DMS53 treated with DMSO at 0.1 percent for 48 hours (cell line): ENCODE results near the gene CNOT4.
"Not testable (repeated sequence)": the region's sequence is repeated elsewhere in the genome, so short reads cannot be mapped to it uniquely, and the experiment has no call there.

Source experiments
- DNase-seq: peaks from one replicate; lab custom pipeline; 2025; ENCODE audit not compliant: unreplicated experiment; lab: John Stamatoyannopoulos, UW

Gene CNOT4

DNA sequence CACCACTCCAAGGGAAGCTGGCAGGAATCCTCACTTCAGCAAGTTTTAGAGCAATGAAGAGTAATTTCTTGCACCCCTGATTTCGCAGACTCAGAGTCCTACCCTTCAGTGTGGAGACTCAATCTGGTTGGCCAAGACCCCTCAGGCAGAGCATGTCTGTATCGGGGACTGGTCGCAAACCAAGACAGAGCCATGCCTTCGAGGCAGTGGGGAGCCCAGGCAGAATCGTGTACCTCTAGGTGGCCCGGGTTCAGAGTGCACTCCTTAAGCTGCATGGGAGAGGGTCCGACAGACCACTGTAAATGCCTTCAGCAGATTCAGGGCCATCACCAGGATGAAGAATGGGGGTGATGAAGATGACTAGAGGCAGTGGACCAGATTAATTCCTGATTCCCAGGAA is 181.4 kb downstream of the CNOT4 start:
- no peak for DNase-seq

DNA sequence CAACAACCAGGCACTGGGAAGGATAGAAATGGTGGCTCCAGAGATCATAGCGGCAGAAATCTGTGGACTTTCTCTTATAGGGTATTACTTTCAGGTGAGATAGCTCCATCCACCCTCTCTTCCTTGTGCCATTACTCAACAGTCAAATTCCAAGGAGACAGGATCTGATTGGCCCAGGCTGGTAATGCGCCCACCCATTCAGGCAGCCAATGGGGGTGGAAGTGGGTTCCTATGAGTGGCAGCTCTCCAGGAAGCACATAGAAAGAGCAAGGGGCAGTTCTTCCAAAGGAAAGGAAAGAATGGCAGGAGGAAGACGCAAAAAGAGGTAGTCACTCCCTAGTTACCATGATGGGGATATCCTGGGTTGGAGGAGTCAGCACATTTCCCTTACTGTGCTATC is 181.8 kb downstream of the CNOT4 start:
- no peak for DNase-seq

DNA sequence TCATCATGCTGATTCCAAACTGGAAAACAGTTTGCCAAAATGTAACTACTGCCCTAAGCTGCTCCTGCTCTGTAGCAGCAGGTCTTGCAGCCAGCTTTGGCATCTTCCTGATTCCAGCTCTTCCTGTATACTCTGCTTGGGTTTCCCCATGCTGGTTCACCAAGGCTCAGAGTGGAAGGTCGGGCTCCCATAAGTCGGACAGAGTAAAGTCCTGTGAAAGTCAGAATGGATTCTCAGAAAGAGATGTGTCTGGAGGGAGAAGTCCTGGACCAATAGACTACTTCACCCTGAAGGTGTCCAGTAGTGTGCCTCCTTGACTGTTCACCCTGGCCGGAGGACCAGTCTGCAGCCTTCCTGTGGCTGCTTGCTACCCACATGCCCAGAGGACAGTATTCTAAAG is 182.4 kb downstream of the CNOT4 start:
- DNase-seq: no peak

DNA sequence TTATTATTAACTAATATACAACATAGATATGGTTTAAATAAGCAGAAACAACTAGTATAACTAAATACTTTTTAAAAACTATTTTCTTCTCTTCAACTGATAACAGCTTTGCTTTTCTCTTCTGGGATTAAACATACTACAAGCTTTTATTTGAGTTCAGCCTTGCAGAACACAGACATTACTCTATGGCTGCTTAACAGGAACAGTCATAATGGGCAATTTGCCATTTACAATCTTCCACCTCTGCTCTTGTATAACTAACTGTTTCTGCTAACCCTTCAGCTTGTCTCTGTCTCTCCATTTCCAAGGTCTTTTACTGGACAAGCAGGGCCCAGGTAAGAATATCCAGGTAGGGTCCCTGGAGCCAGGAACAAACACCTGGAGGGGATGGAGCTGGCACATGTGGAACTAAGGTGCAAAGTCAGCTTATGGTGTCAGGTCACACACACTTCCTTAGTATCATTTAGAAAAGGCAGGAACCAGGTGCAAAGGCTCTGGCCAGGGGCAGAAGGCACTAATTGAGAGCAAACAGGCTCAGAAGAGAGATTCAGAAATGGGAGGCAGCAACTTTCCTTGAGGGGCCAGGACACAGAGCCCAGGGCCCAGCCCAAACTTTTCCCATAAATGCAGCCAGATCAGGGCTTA is 183.1 kb downstream of the CNOT4 start:
- DNase-seq: peak; percentile 67

DNA sequence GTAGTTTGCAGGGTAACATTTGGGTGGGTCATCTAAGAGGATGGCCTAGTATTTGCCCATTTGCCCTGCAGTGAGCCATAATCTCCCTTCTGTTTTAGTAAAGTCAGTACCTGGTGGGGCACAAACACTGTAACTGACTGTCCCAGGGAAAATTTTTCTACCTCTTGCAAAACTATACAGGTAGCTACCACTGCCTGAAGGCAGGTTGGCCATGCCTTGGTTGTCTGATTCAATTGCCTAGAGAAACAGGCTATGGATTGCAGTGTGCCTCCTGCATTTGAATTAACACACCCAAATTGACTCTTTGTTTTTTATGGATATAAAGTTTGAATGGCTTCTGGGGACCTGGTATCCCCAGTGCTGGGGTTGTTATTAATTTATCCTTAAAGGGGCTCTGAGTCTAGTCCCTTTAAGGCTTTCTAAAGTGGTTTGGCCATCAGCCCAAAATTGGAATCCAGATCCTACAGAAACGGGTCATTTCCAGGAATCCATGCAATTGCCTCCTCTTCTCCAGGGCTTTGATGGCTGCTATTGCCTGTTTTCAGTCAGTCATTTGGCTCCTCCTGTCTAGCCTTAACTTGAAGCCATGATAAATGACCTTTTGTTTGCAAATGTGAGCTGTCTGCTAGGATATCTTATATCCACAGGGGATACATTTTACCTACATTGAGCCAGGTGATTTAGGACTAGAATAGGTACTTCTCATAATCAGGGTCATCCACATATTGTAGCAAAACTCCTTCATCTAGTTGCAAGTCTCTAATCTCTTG is 187.1 kb downstream of the CNOT4 start:
- no peak for DNase-seq

DNA sequence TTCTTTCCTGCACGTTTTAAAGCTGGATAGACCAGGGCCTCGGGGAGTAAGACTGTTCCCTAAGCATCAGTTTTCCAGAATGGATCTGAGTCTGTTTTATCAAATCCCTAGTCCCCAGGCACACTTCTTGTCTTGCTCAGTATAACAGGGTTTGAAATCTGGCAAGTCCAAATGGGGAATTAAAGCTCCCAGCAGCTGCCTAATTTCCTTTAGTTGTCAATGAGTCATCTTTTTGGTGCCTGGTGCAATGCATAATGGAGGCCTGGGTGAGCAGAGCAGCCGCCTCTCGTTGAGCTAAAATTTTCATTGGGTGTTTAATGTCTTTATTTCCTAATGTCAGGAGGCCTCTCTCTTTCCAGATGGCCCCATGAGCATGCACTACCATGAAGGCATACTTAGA is 188.3 kb downstream of the CNOT4 start:
- DNase-seq: no peak

DNA sequence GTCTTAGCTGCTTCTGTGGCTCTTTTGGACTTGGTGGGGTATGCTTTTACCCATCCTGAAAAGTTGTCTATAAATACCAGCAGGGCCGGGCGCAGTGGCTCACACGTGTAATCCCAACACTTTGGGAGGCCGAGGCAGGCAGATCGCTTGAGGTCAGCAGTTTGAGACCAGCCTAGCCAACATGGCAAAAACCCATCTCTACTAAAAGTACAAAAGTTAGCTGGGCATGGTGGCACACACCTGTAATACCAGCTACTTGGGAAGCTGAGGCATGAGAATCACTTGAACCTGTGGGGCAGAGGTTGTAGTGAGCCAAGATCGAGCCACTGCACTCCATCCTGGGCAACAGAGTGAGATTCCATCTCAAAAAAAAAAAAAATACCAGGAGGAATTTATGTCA is 188.9 kb downstream of the CNOT4 start:
- DNase-seq: not testable (repeated sequence)

DNA sequence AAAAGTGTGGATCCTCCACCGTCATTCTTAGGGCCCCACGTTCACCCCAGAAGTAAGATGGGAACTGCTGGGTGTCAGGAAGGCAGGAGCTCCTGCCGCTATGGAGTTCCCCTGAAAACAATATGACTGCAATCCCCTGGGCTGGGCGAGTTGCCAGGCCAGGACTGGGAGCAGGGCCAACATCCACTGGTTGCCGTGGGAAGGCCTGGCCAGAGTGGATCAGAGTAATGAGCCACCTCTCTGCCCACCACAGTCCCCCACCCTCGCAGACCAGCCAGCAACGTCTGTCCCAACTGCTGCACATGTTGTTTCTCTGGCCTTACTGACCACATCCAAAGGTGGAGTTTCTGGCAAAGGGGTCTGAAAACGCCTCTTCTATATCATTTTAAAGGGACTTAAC is 189.6 kb downstream of the CNOT4 start:
- peak; percentile 28 for DNase-seq

DNA sequence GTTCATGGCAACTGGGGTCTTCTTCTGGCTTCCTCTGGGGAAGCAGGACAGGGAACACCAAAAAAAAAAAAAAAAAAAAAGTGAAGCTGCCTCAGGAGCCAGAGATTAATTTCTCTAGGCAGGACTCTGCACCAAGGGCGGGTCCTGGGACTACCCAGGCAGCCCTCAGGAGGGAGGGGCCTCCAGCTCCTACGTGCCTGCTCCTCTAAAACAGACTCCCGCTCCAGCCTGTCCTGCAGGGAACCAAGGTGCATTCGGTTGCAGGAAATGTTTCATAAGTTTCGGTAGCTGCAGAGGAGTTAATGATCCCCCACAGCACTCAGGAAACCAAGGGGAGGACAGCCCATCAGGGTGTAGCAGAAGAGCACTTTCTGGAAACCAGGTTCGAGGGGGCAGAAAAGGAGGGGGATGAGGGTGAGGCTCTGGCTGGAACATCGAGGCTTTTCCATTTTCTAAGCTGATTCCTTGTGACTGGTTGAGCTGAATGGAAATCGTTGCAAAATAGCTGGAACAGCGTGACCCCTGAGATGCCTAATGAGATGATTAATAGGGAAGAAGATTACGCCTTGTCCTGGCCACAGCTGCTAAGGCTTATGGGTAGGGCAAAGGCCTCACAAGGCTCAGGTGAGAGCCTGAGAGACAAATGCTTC is 192.1 kb downstream of the CNOT4 start:
- DNase-seq: no peak

DNA sequence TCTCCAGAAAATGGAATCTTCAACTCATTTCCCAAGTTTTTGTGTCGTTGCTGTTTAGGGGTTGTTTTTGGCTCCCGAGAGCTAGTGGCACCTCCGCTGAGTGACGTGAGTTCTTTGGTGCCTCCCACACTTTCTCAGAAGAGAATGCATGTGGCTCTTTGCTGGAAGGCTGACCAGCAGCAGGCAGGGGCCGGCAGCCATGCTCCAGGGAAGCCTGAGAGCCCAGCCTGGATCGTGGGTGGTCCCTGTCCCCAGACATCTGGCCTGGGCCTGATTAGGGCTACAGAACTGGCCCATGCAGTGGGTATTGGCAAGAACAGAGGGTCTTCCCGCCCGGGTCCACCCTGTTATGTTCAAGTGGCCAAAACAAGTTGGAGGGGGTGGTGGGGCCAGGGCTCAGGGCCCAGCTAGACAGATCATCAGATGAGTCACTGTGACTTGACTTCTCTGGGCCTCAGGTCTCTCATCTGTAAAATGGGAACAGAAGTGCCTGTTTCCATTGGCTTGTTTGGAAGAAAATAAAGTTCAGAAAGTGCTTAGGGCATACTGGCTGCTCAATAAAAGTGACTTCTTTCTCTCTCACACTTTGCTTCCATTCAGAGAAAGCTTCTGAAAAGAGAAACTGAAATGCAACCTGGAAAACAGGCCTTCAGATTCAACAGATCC is 193.1 kb downstream of the CNOT4 start:
- no peak for DNase-seq

DNA sequence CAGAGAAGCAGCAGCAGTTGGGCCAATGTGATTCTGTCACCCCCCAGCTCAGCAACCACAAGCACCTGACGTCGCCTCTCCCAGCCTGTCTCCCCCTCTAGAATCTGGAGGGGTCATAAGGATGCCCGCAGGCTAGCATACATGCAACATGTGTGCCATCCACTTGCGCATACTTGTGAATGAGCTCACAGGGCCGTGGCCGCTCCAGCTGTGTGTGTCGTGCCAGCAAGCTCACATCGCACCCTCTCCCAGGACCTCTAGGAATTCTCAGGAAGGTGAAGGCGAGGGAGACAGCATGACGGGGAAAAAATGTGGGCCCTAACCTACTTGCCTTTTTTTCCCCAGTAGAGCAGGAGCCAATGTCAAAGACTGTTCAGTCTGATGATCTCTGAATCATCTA is 195.9 kb downstream of the CNOT4 start:
- DNase-seq: no peak
